ENCODE results near the gene SURF4. TPM values are rescaled to one million over a fixed set of nuclear protein-coding genes. Genes with fewer than 3 reads are reported as not detected.
"Not testable (repeated sequence)": the region's sequence is repeated elsewhere in the genome, so short reads cannot be mapped to it uniquely, and the experiment has no call there.

Gene SURF4
- total RNA-seq, 2 experiments from 2014 or later, result 90.7 to 94.6 TPM

DNA sequence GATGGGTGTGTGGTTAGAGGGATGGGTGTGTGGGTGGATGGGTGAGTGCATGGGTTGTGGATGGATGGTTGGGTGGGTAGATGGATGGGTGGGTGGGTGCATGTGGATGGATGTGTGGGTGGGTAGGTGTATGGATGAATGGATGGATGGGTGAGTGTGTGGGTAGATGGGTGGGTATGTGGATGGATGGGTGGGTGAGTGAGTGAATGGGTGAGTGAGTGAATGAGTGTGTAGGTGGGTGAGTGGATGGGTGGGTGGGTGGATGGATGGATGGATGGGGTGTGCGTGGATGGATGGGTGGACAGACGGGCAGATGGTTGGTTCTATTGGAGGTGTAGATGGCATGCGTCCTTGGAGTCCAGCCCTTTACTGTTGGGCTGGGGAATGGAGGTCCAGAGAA is 17.5 kb upstream of the SURF4 start:
- Mint-ChIP-seq H3K4me3 (no peak overlapping the region), H3K9me3 (no peaks in the 10 kb centered on the region), H3K4me1 (ENCODE audit: low read depth) (no peaks in the 10 kb centered on the region), H3K36me3 (ENCODE audit: low read depth) (no peaks in the 10 kb centered on the region), H3K27me3 (no peaks in the 10 kb centered on the region), H3K27ac (no peak overlapping the region)
- Histone ChIP-seq H3K4me1 (ENCODE audit: insufficient read depth, low read length) (no peaks in the 10 kb centered on the region), H3K4me3 (ENCODE audit: low read length) (no peak overlapping the region), H3K36me3 (ENCODE audit: insufficient read depth, low read length) (no peaks in the 10 kb centered on the region), H3K27ac (ENCODE audit: low read depth in 1 of 2, low read length in 2 of 2) (no peak overlapping the region), H3K27me3 (ENCODE audit: control insufficient read depth in 1 of 2, insufficient read depth in 2 of 2, low read length in 2 of 2) (peaks cover 0 to 7% of the 10 kb centered on the region in 2 experiments), H3K9me3 (ENCODE audit: control insufficient read depth in 1 of 2, insufficient read depth in 1 of 2, low read length in 2 of 2) (peaks cover 0 to 9% of the 10 kb centered on the region in 2 experiments)
- ChIA-PET CTCF (no interaction called here), POLR2A (no interaction called here)
- no peak for ATAC-seq (ENCODE audit: poor library complexity)
- intact Hi-C loops (cut with DNase I, micrococcal nuclease), result no loop called here
- no peak for DNase-seq
- TF ChIP-seq CTCF (IDR thresholded peaks at IDR 0.05), result no peak

- DNase-seq; H3K27ac ChIP-seq (ENCODE audit: low read depth in 1 of 2, low read length in 2 of 2); H3K36me3 ChIP-seq (ENCODE audit: insufficient read depth, low read length); H3K27me3 Mint-ChIP-seq; H3K4me3 ChIP-seq (ENCODE audit: low read length); ATAC-seq (ENCODE audit: poor library complexity); POLR2A ChIA-PET; H3K27me3 ChIP-seq (ENCODE audit: control insufficient read depth in 1 of 2, insufficient read depth in 2 of 2, low read length in 2 of 2); H3K9me3 ChIP-seq (ENCODE audit: control insufficient read depth in 1 of 2, insufficient read depth in 1 of 2, low read length in 2 of 2); H3K4me3 Mint-ChIP-seq; H3K4me1 ChIP-seq (ENCODE audit: insufficient read depth, low read length); CTCF ChIA-PET; H3K4me1 Mint-ChIP-seq (ENCODE audit: low read depth); H3K27ac Mint-ChIP-seq; intact Hi-C loops (cut with DNase I, micrococcal nuclease); H3K36me3 Mint-ChIP-seq (ENCODE audit: low read depth); H3K9me3 Mint-ChIP-seq: not testable (repeated sequence)
Observed at GRCh38 chr9:133392308-133392707, 16.4 kb upstream of the SURF4 start.

DNA sequence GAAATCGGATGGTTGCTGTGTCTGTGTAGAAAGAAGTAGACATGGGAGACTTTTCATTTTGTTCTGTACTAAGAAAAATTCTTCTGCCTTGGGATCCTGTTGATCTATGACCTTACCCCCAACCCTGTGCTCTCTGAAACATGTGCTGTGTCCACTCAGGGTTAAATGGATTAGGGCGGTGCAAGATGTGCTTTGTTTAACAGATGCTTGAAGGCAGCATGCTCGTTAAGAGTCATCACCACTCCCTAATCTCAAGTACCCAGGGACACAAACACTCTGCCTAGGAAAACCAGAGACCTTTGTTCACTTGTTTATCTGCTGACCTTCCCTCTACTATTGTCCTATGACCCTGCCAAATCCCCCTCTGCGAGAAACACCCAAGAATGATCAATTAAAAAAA is 15.6 kb upstream of the SURF4 start:
- DNase-seq; H3K4me3 Mint-ChIP-seq; POLR2A ChIA-PET; intact Hi-C loops (cut with DNase I, micrococcal nuclease); H3K4me1 Mint-ChIP-seq (ENCODE audit: low read depth); H3K27me3 ChIP-seq (ENCODE audit: control insufficient read depth in 1 of 2, insufficient read depth in 2 of 2, low read length in 2 of 2); H3K27me3 Mint-ChIP-seq; ATAC-seq (ENCODE audit: poor library complexity); H3K27ac Mint-ChIP-seq; H3K4me1 ChIP-seq (ENCODE audit: insufficient read depth, low read length); H3K36me3 Mint-ChIP-seq (ENCODE audit: low read depth); CTCF ChIA-PET; H3K9me3 ChIP-seq (ENCODE audit: control insufficient read depth in 1 of 2, insufficient read depth in 1 of 2, low read length in 2 of 2); H3K36me3 ChIP-seq (ENCODE audit: insufficient read depth, low read length); H3K9me3 Mint-ChIP-seq; H3K4me3 ChIP-seq (ENCODE audit: low read length); H3K27ac ChIP-seq (ENCODE audit: low read depth in 1 of 2, low read length in 2 of 2): not testable (repeated sequence)

GRCh38 chr9:133390713-133391112 is 14.9 kb upstream of the SURF4 start:
- CTCF ChIA-PET, result no interaction called here
- Histone ChIP-seq H3K27ac (ENCODE audit: low read depth in 1 of 2, low read length in 2 of 2) (no peak overlapping the region), H3K27me3 (ENCODE audit: control insufficient read depth in 1 of 2, insufficient read depth in 2 of 2, low read length in 2 of 2) (peaks cover 0 to 7% of the 10 kb centered on the region in 2 experiments), H3K4me1 (ENCODE audit: insufficient read depth, low read length) (no peaks in the 10 kb centered on the region), H3K4me3 (ENCODE audit: low read length) (no peak overlapping the region), H3K36me3 (ENCODE audit: insufficient read depth, low read length) (no peaks in the 10 kb centered on the region), H3K9me3 (ENCODE audit: control insufficient read depth in 1 of 2, insufficient read depth in 1 of 2, low read length in 2 of 2) (peaks cover 0 to 9% of the 10 kb centered on the region in 2 experiments)
- Mint-ChIP-seq H3K27ac (no peak overlapping the region), H3K4me1 (ENCODE audit: low read depth) (no peaks in the 10 kb centered on the region), H3K36me3 (ENCODE audit: low read depth) (no peaks in the 10 kb centered on the region), H3K27me3 (no peaks in the 10 kb centered on the region), H3K9me3 (no peaks in the 10 kb centered on the region), H3K4me3 (no peak overlapping the region)
- DNase-seq (no peak), ATAC-seq (ENCODE audit: poor library complexity) (no peak)
- POLR2A ChIA-PET, result no interaction called here
- no peak for TF ChIP-seq CTCF (IDR thresholded peaks at IDR 0.05)
- intact Hi-C loops (cut with DNase I, micrococcal nuclease), result no loop called here
